Prostate gland (tissue), 2 donors: ENCODE data around the gene RPUSD1.

Experiments
- CTCF ChIP-seq, 4 experiments: fragments of 200-600 bp in 2 of 4; fragments of 450-650 bp in 2 of 4; sonication (generic) in 2 of 4; IDR thresholded peaks; 1 replicate in 3 of 4; 2 replicates in 1 of 4; pipeline ENCODE4 v1.5.1; 2016 to 2019; ENCODE audit warnings: antibody characterized with exemption in 4 of 4, mild to moderate bottlenecking in 2 of 4, moderate library complexity in 2 of 4
- POLR2A ChIP-seq: fragments of 450-650 bp; IDR thresholded peaks from one replicate; pipeline ENCODE4 v1.6.1; 2016; ENCODE audit warnings: antibody characterized with exemption, mild to moderate bottlenecking
- POLR2AphosphoS5 ChIP-seq: sonication (generic); formaldehyde crosslinking; IDR thresholded peaks from one replicate; pipeline ENCODE4 v1.6.1; 2017; ENCODE audit warnings: antibody characterized with exemption

- no peak for TF ChIP-seq CTCF (IDR thresholded peaks at IDR 0.05)
- TF ChIP-seq POLR2AphosphoS5 = no peak
- no peak for TF ChIP-seq POLR2A
Observed at GRCh38 chr16:825341-826061, 37.3 kb upstream of the RPUSD1 start.
